ENCODE measurements around the gene UNC79.

GRCh38 chr14:93729993-93730392, 299.3 kb downstream of the UNC79 start:
- TF ChIP-seq SUZ12 (IDR thresholded peaks at IDR 0.05; ENCODE audit: extremely low read depth, insufficient read depth, insufficient read length) (no peak), ZNF274 (IDR thresholded peaks at IDR 0.05; ENCODE audit: low read depth, low read length) (no peak), YY1 (IDR thresholded peaks at IDR 0.05; ENCODE audit: insufficient read depth, insufficient read length) (no peak)
